HEK293 (cell line): Measurements from ENCODE around the gene CDH26.
A peak's percentile ranks its signal among the peaks of the same experiment; 100 is the strongest.

ENCODE experiments used
- BCL6B ChIP-seq: fragments of 450-650 bp; formaldehyde crosslinking; IDR thresholded peaks from 2 replicates; pipeline ENCODE4 v1.5.1; 2017; ENCODE audit warnings: missing biosample characterization, missing genetic modification characterization
- GFI1B ChIP-seq: fragments of 450-650 bp; formaldehyde crosslinking; IDR thresholded peaks from 2 replicates; pipeline ENCODE4 v1.5.1; 2016; ENCODE audit warnings: missing biosample characterization, missing genetic modification characterization
- HIC1 ChIP-seq: fragments of 450-650 bp; formaldehyde crosslinking; IDR thresholded peaks from 2 replicates; pipeline ENCODE4 v1.5.1; 2016; ENCODE audit warnings: missing biosample characterization, missing genetic modification characterization
- HOXA7 ChIP-seq: sonication (generic); formaldehyde crosslinking; IDR thresholded peaks from 2 replicates; pipeline ENCODE4 v1.8.1; 2022; ENCODE audit warnings: missing genetic modification reagents, borderline replicate concordance
- KLF16 ChIP-seq: fragments of 450-650 bp; formaldehyde crosslinking; IDR thresholded peaks from 2 replicates; pipeline ENCODE4 v1.5.1; 2017; ENCODE audit warnings: missing biosample characterization, missing genetic modification characterization
- KLF8 ChIP-seq: fragments of 450-650 bp; formaldehyde crosslinking; IDR thresholded peaks from 2 replicates; pipeline ENCODE4 v1.5.1; 2016; ENCODE audit warnings: missing biosample characterization, missing genetic modification characterization
- PATZ1 ChIP-seq: fragments of 450-650 bp; formaldehyde crosslinking; IDR thresholded peaks from 2 replicates; pipeline ENCODE4 v1.5.1; 2016; ENCODE audit warnings: missing biosample characterization, missing genetic modification characterization
- SCRT2 ChIP-seq: fragments of 450-650 bp; formaldehyde crosslinking; IDR thresholded peaks from 2 replicates; pipeline ENCODE4 v1.5.1; 2016; ENCODE audit warnings: missing biosample characterization, missing genetic modification characterization
- SETDB1 ChIP-seq: IDR thresholded peaks from one replicate; pipeline ENCODE4 v1.6.1; 2017; ENCODE audit warnings: mild to moderate bottlenecking, low read length, moderate library complexity, mixed read lengths; ENCODE audit not compliant: insufficient read length
- TRIM28 ChIP-seq: IDR thresholded peaks from 2 replicates; pipeline ENCODE4 v1.6.1; 2011; ENCODE audit warnings: low read length, control low read depth, borderline replicate concordance
- WT1 ChIP-seq: fragments of 450-650 bp; formaldehyde crosslinking; IDR thresholded peaks from 2 replicates; pipeline ENCODE4 v1.5.1; 2016; ENCODE audit warnings: missing biosample characterization, missing genetic modification characterization
- YY1 ChIP-seq: fragments of 450-650 bp; formaldehyde crosslinking; IDR thresholded peaks from 2 replicates; pipeline ENCODE4 v1.5.1; 2018; ENCODE audit warnings: missing biosample characterization, missing genetic modification characterization
- ZBTB20 ChIP-seq: fragments of 450-650 bp; formaldehyde crosslinking; IDR thresholded peaks from 2 replicates; pipeline ENCODE4 v1.5.1; 2016; ENCODE audit warnings: missing biosample characterization, missing genetic modification characterization
- ZBTB21 ChIP-seq: fragments of 450-650 bp; formaldehyde crosslinking; IDR thresholded peaks from 2 replicates; pipeline ENCODE4 v1.5.1; 2017; ENCODE audit warnings: missing biosample characterization, missing genetic modification characterization
- ZBTB7A ChIP-seq: fragments of 450-650 bp; formaldehyde crosslinking; IDR thresholded peaks from 2 replicates; pipeline ENCODE4 v1.5.1; 2016; ENCODE audit warnings: low read depth, missing biosample characterization, missing genetic modification characterization
- ZEB2 ChIP-seq: fragments of 450-650 bp; formaldehyde crosslinking; IDR thresholded peaks from 2 replicates; pipeline ENCODE4 v1.5.1; 2016; ENCODE audit warnings: missing biosample characterization, missing genetic modification characterization
- ZFP41 ChIP-seq: fragments of 450-650 bp; formaldehyde crosslinking; IDR thresholded peaks from 2 replicates; pipeline ENCODE4 v1.5.1; 2016; ENCODE audit warnings: missing biosample characterization, missing genetic modification characterization, borderline replicate concordance
- ZFP69B ChIP-seq: fragments of 450-650 bp; formaldehyde crosslinking; IDR thresholded peaks from 2 replicates; pipeline ENCODE4 v1.5.1; 2016; ENCODE audit warnings: missing biosample characterization, missing genetic modification characterization
- ZIC2 ChIP-seq: fragments of 450-650 bp; formaldehyde crosslinking; IDR thresholded peaks from 2 replicates; pipeline ENCODE4 v1.5.1; 2016; ENCODE audit warnings: missing biosample characterization, missing genetic modification characterization
- ZNF114 ChIP-seq: fragments of 450-650 bp; formaldehyde crosslinking; IDR thresholded peaks from 2 replicates; pipeline ENCODE4 v1.5.0; 2017; ENCODE audit warnings: missing biosample characterization, missing genetic modification characterization
- ZNF121 ChIP-seq: fragments of 450-650 bp; formaldehyde crosslinking; IDR thresholded peaks from 2 replicates; pipeline ENCODE4 v1.5.1; 2016; ENCODE audit warnings: missing biosample characterization, missing genetic modification characterization
- ZNF140 ChIP-seq: fragments of 450-650 bp; formaldehyde crosslinking; IDR thresholded peaks from 2 replicates; pipeline ENCODE4 v1.5.1; 2016; ENCODE audit warnings: missing biosample characterization, missing genetic modification characterization
- ZNF155 ChIP-seq: fragments of 450-650 bp; formaldehyde crosslinking; IDR thresholded peaks from 2 replicates; pipeline ENCODE4 v1.5.1; 2016; ENCODE audit warnings: missing biosample characterization, missing genetic modification characterization
- ZNF2 ChIP-seq: fragments of 450-650 bp; formaldehyde crosslinking; IDR thresholded peaks from 2 replicates; pipeline ENCODE4 v1.5.1; 2016; ENCODE audit warnings: missing biosample characterization, missing genetic modification characterization
- ZNF302 ChIP-seq: fragments of 450-650 bp; formaldehyde crosslinking; IDR thresholded peaks from 2 replicates; pipeline ENCODE4 v1.5.1; 2016; ENCODE audit warnings: missing biosample characterization, missing genetic modification characterization, low read depth
- ZNF514 ChIP-seq: fragments of 450-650 bp; formaldehyde crosslinking; IDR thresholded peaks from 2 replicates; pipeline ENCODE4 v1.5.1; 2016; ENCODE audit warnings: missing biosample characterization, missing genetic modification characterization
- ZNF558 ChIP-seq: fragments of 450-650 bp; formaldehyde crosslinking; IDR thresholded peaks from 2 replicates; pipeline ENCODE4 v1.5.1; 2016; ENCODE audit warnings: missing biosample characterization, missing genetic modification characterization
- ZNF561 ChIP-seq: fragments of 450-650 bp; IDR thresholded peaks from 2 replicates; pipeline ENCODE4 v1.5.1; 2018; ENCODE audit warnings: missing biosample characterization, missing genetic modification characterization, borderline replicate concordance
- ZNF621 ChIP-seq: fragments of 450-650 bp; formaldehyde crosslinking; IDR thresholded peaks from 2 replicates; pipeline ENCODE4 v1.5.1; 2017; ENCODE audit warnings: missing biosample characterization, missing genetic modification characterization
- ZNF658 ChIP-seq: fragments of 450-650 bp; formaldehyde crosslinking; IDR thresholded peaks from 2 replicates; pipeline ENCODE4; 2016; ENCODE audit warnings: missing biosample characterization, missing genetic modification characterization
- ZNF692 ChIP-seq: fragments of 450-650 bp; formaldehyde crosslinking; IDR thresholded peaks from 2 replicates; pipeline ENCODE4 v1.5.1; 2016; ENCODE audit warnings: missing biosample characterization, missing genetic modification characterization
- ZNF791 ChIP-seq: fragments of 450-650 bp; formaldehyde crosslinking; IDR thresholded peaks from 2 replicates; pipeline ENCODE4 v1.5.1; 2016; ENCODE audit warnings: missing biosample characterization, missing genetic modification characterization
- ZNF830 ChIP-seq: fragments of 450-650 bp; IDR thresholded peaks from 2 replicates; pipeline ENCODE4 v1.5.0; 2018; ENCODE audit warnings: missing biosample characterization, missing genetic modification characterization, low read depth, mild to moderate bottlenecking, moderate library complexity
- ZNF837 ChIP-seq: fragments of 450-650 bp; formaldehyde crosslinking; IDR thresholded peaks from 2 replicates; pipeline ENCODE4 v1.5.1; 2016; ENCODE audit warnings: missing biosample characterization, missing genetic modification characterization

The CDH26 gene

GRCh38 chr20:60011512-60012507 is 53.6 kb downstream of the CDH26 start (continued):
- no peak for TF ChIP-seq YY1 (tag by site-specific recombination)
- TF ChIP-seq HOXA7 (CRISPR knock-in tag) = no peak
- TF ChIP-seq KLF16 (tag by site-specific recombination) = peak; percentile 16; the same call in 1 of the 2 replicates
- TF ChIP-seq GFI1B (tag by site-specific recombination) = no peak
- no peak for TF ChIP-seq ZBTB20
- no peak for TF ChIP-seq ZFP69B (tag by site-specific recombination)
- no peak for TF ChIP-seq ZNF2 (tag by site-specific recombination)
- TF ChIP-seq ZNF155 (tag by site-specific recombination) = no peak
- peak; percentile 85 for TF ChIP-seq SCRT2
- TF ChIP-seq ZBTB21 (tag by site-specific recombination) = no peak
- TF ChIP-seq ZNF791 (tag by site-specific recombination) = no peak
- no peak for TF ChIP-seq ZFP41 (tag by site-specific recombination)
- no peak for TF ChIP-seq BCL6B (tag by site-specific recombination)
- no peak for TF ChIP-seq ZNF302 (tag by site-specific recombination)
- no peak for TF ChIP-seq ZEB2 (tag by site-specific recombination)
- TF ChIP-seq WT1 (tag by site-specific recombination) = no peak
- no peak for TF ChIP-seq ZBTB7A
- TF ChIP-seq ZNF140 (tag by site-specific recombination) = no peak
- TF ChIP-seq ZNF658 = no peak
- TF ChIP-seq ZNF621 (tag by site-specific recombination) = no peak
- TF ChIP-seq ZNF558 (tag by site-specific recombination) = no peak
- TF ChIP-seq PATZ1 (tag by site-specific recombination) = peak; percentile 23; the same call in 1 of the 2 replicates
- no peak for TF ChIP-seq ZIC2
- no peak for TF ChIP-seq ZNF514 (tag by site-specific recombination)
- no peak for TF ChIP-seq ZNF837
- TF ChIP-seq KLF8 = no peak
- TF ChIP-seq ZNF830 (tag by site-specific recombination) = no peak
- TF ChIP-seq ZNF114 (tag by site-specific recombination) = no peak
- no peak for TF ChIP-seq SETDB1
- no peak for TF ChIP-seq ZNF692 (tag by site-specific recombination)
- no peak for TF ChIP-seq ZNF121 (tag by site-specific recombination)
- no peak for TF ChIP-seq HIC1
- TF ChIP-seq TRIM28 = no peak
- no peak for TF ChIP-seq ZNF561
